Glutamatergic neuron (in vitro differentiated cells): ENCODE measurements around the gene PACSIN1. TPM values are rescaled to one million over a fixed set of nuclear protein-coding genes. Genes with fewer than 3 reads are reported as not detected.

Source experiments
- DNase-seq: peaks from one replicate; pipeline ENCODE4 v3.0.0; 2022
- H3K27ac Mint-ChIP-seq: one replicate; pipeline ENCODE4 v1.8.0; 2020; ENCODE audit warnings: mild to moderate bottlenecking, mixed read lengths, inconsistent platforms; ENCODE audit not compliant: unreplicated experiment
- H3K27me3 Mint-ChIP-seq: one replicate; pipeline ENCODE4 v1.8.0; 2020; ENCODE audit warnings: mild to moderate bottlenecking, moderate library complexity, mixed read lengths, inconsistent platforms; ENCODE audit not compliant: unreplicated experiment
- H3K36me3 Mint-ChIP-seq: one replicate; pipeline ENCODE4 v1.8.0; 2020; ENCODE audit warnings: mild to moderate bottlenecking, mixed read lengths, inconsistent platforms; ENCODE audit not compliant: unreplicated experiment
- H3K4me1 Mint-ChIP-seq: one replicate; pipeline ENCODE4 v1.8.0; 2020; ENCODE audit warnings: mild to moderate bottlenecking, low read depth, mixed read lengths, inconsistent platforms; ENCODE audit not compliant: unreplicated experiment
- H3K4me3 Mint-ChIP-seq: one replicate; pipeline ENCODE4 v1.8.0; 2020; ENCODE audit warnings: mild to moderate bottlenecking, mixed read lengths, inconsistent platforms; ENCODE audit not compliant: unreplicated experiment
- H3K9me3 Mint-ChIP-seq: one replicate; pipeline ENCODE4 v1.8.0; 2020; ENCODE audit warnings: mild to moderate bottlenecking, moderate library complexity, mixed read lengths, inconsistent platforms; ENCODE audit not compliant: unreplicated experiment
- CTCF ChIP-seq: fragments of 200-600 bp; sonication (generic); IDR thresholded peaks from one replicate; pipeline ENCODE4 v1.5.0; 2021; ENCODE audit not compliant: partially characterized antibody, unreplicated experiment
- total RNA-seq: library from RNA; stranded (reverse); fragmentation: NEBNext Ultra II Directional; extraction: Animal tissue kit (Norgen Biotek cat#: 25700); gene quantifications from one replicate; pipeline ENCODE4 v1.2.1, GENCODE V29; 2021; ENCODE audit not compliant: unreplicated experiment

Gene PACSIN1
- total RNA-seq, 1 donor from 2014 or later, result 0.47 TPM

GRCh38 chr6:34576286-34576955 is 110.5 kb downstream of the PACSIN1 start:
- peaks cover under 1% of the 10 kb centered on the region for H3K4me1 Mint-ChIP-seq
- no peak overlapping the region for H3K27ac Mint-ChIP-seq
- no peak for TF ChIP-seq CTCF
- no peak for DNase-seq
- no peaks in the 10 kb centered on the region for H3K36me3 Mint-ChIP-seq
- H3K9me3 Mint-ChIP-seq, result peaks cover 5% of the 10 kb centered on the region
- peaks cover 2% of the 10 kb centered on the region for H3K27me3 Mint-ChIP-seq
- H3K4me3 Mint-ChIP-seq, result no peak overlapping the region

DNA sequence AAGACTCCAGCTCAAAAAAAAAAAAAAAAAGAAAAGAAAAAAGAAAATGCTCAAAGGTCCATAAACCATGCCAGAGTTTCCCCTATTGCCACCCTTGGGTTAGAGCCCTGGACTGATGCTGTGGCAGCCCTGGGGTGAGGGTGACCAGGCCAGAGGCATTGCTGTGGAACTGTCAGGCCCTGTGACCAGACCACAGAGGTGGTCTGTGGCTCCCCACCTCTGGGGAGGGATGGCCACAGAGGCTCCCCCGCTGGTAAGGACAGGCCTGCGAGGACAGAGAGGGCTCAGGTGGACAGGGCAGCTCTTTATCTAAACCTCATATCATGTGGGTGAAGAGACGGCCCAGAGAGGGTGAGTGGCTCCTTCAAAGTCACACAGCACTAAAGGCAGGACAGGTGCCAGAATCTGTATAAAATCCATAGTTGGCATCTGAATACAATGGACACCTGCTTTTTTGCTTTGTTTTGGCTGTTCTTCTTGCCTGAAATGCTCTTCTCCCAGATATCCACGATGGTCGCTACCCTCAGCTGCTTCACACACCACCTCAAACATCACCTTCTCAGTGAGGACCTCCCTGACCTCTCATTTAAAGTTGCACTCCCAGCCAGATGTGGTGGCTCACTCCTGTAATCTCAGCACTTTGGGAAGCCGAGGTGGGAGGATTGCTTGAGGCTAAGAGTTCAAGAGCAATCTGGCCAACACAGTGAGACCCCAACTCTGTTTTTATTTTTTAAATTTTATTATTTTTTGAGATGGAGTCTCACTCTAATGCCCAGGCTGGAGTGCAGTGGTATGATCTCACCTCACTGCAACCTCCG is 112.8 kb downstream of the PACSIN1 start:
- Mint-ChIP-seq H3K27me3 (peaks cover 2% of the 10 kb centered on the region), H3K4me3 (no peak overlapping the region), H3K36me3 (no peaks in the 10 kb centered on the region), H3K27ac (no peak overlapping the region), H3K4me1 (peaks cover 1% of the 10 kb centered on the region), H3K9me3 (peaks cover 2% of the 10 kb centered on the region)
- DNase-seq, result no peak
- no peak for TF ChIP-seq CTCF

GRCh38 chr6:34580707-34581560 is 115.1 kb downstream of the PACSIN1 start:
- Mint-ChIP-seq H3K27ac (no peak overlapping the region), H3K9me3 (peaks cover 2% of the 10 kb centered on the region), H3K36me3 (no peaks in the 10 kb centered on the region), H3K4me1 (peaks cover 3% of the 10 kb centered on the region), H3K27me3 (peaks cover 2% of the 10 kb centered on the region), H3K4me3 (no peak overlapping the region)
- no peak for TF ChIP-seq CTCF
- no peak for DNase-seq

DNA sequence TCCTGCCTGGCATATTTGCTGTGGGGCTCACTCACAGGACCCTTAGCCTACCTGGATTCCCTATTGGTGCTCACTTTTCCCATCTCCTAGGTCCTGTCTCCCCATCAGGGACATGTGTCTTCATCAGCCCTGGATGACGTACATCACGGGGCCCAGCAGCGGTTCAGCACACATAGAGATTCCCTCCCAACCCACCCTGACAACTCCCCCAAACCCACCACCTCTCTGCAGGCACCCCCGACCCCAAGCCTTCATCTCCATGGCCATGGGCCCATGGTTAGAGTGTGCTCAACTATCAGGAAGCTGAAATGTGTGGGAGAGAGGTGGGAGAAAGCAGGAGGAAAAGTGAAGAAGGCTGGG is 115.7 kb downstream of the PACSIN1 start:
- H3K4me1 Mint-ChIP-seq, result peaks cover 3% of the 10 kb centered on the region
- H3K27ac Mint-ChIP-seq, result no peak overlapping the region
- H3K4me3 Mint-ChIP-seq, result no peak overlapping the region
- no peak for DNase-seq
- no peaks in the 10 kb centered on the region for H3K36me3 Mint-ChIP-seq
- no peak for TF ChIP-seq CTCF
- H3K9me3 Mint-ChIP-seq, result peaks cover 2% of the 10 kb centered on the region
- H3K27me3 Mint-ChIP-seq, result peaks cover 2% of the 10 kb centered on the region
